Measurements from ENCODE around the gene UBE2I. TPM values are rescaled to one million over a fixed set of nuclear protein-coding genes. Genes with fewer than 3 reads are reported as not detected.

The UBE2I gene
- total and polyA plus RNA-seq, 2 of the 4 experiments (the other 2 are of a cell fraction) = 30.8 to 140 TPM

DNA sequence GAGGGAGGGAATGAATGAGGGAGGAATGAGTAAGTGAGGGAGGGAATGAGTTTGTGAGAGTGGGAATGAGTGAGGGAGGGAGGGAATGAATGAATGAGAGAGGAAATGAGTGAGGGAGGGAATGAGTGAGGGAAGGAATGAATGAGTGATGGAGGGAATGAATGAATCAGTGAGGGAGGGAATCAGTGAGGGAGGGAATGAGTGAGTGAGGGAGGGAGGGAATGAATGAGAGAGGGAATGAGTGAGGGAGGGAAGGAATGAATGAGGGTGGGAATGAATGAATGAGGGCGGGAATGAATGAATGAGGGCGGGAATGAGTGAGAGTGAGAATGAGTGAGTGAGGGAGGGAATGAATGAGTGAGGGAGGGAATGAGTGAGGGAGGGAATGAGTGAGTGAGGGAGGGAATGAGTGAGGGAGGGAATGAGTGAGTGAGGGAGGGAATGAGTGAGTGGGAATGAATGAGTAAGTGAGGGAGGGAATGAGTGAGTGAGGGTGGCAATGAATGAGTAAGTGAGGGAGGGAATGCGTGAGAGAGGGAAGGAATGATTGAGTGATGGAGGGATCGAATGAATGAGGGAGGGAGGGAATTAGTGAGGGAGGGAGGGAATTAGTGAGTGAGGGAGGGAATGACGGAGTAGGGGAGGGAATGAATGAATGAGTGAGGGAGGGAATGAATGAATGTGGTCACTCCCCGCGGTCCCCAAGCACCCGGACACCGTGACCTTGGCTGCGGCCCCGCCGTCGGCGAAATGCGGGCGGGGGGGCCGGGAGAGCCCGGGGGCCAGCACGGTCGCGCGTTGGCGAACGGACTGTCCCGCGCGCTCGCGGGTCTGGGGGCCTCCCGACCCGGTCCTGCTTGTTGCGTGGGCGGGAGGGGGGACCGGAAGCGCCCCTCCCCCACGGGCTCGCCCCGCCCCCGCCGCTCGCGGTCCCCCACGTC lies 1.1 kb upstream of the UBE2I start:
- DNase-seq (peak; percentile 16), ATAC-seq (ENCODE audit: low read depth) (peak; percentile 6; the same call in 1 of the 2 replicates)
- 20 to 96% methylated on average over 5 to 8 of the region's 43 CpGs for WGBS, 2 experiments (ENCODE audit: extremely low coverage in 2 of 2, insufficient read length in 1 of 2)
- Histone ChIP-seq H4K8ac (ENCODE audit: low read depth in 2 of 2, low read length in 2 of 2) (peak overlapping the region; percentile 75 to 97), H3K79me1 (ENCODE audit: low read depth in 1 of 2, low read length in 2 of 2) (peaks cover 3 to 16% of the 10 kb centered on the region in 2 experiments; a peak in 3 of 4 replicates), H3K4me1 (ENCODE audit: control insufficient read depth, insufficient read depth, low read length) (peaks cover 15% of the 10 kb centered on the region), H2BK5ac (ENCODE audit: low read depth, low read length, poor library complexity, severe bottlenecking) (peak overlapping the region; percentile 10), H2AK5ac (ENCODE audit: low read depth, low read length) (peak overlapping the region; percentile 71; the same call in 1 of the 2 replicates), H2AK9ac (replicated peaks; ENCODE audit: low read depth, low read length, poor library complexity) (peak overlapping the region; percentile 94), H4K91ac (ENCODE audit: insufficient read depth, low read depth, low read length) (peak overlapping the region; percentile 50), H3K14ac (replicated peaks; ENCODE audit: low read depth, low read length) (peak overlapping the region; percentile 44), H4K5ac (ENCODE audit: low read depth, low read length) (peak overlapping the region; percentile 91), H4K20me1 (ENCODE audit: insufficient read depth, low read length) (peaks cover 34% of the 10 kb centered on the region), H2BK120ac (ENCODE audit: low read depth, low read length) (peak overlapping the region; percentile 68; the same call in 1 of the 2 replicates), H3K36me3 (ENCODE audit: control insufficient read depth, insufficient read depth, low read length) (peaks cover 11% of the 10 kb centered on the region; the same call in 1 of the 2 replicates), H3K27me3 (ENCODE audit: control insufficient read depth, insufficient read depth, low read length) (no peaks in the 10 kb centered on the region), H3K18ac (ENCODE audit: low read depth, low read length) (peak overlapping the region; percentile 45; the same call in 1 of the 2 replicates), H3K4ac (ENCODE audit: low read depth, low read length) (peak overlapping the region; percentile 92), H2AFZ (replicated peaks; ENCODE audit: low read length, poor library complexity) (peak overlapping the region; percentile 92), H3K27ac (ENCODE audit: insufficient read depth, low read length) (peak overlapping the region; percentile 27), H2BK15ac (ENCODE audit: low read depth, low read length) (peak overlapping the region; percentile 75; the same call in 2 of the 3 replicates), H3K56ac (ENCODE audit: extremely low read depth, insufficient read depth, low read length) (no peak overlapping the region), H3K4me2 (ENCODE audit: low read depth, low read length) (peak overlapping the region; percentile 94), H3K4me3 (ENCODE audit: insufficient read depth, low read depth, low read length) (peak overlapping the region; percentile 36), H3K9me3 (ENCODE audit: control insufficient read depth, insufficient read depth, low read length) (no peaks in the 10 kb centered on the region), H2BK20ac (ENCODE audit: low read depth, low read length) (peak overlapping the region; percentile 25; the same call in 1 of the 2 replicates), H3K9ac (ENCODE audit: low read depth, low read length) (peak overlapping the region; percentile 60), H3K9me1 (ENCODE audit: insufficient read depth, low read length) (peaks cover 7% of the 10 kb centered on the region), H3K23ac (ENCODE audit: low read depth, low read length) (peak overlapping the region; percentile 89)
- intact Hi-C loops (cut with micrococcal nuclease) (no loop called here), in situ Hi-C loops (cut with MboI; ENCODE audit: low sequenced_read_pairs) (no loop called here), dilution Hi-C loops (cut with HindIII; ENCODE audit: low sequenced_read_pairs, unreplicated experiment) (no loop called here)
- no peak for TF ChIP-seq MAZ (IDR thresholded peaks at IDR 0.05; ENCODE audit: borderline replicate concordance, low read depth, low read length)
- TF ChIP-seq SMC3 (IDR thresholded peaks at IDR 0.05; ENCODE audit: low read depth, low read length) = no peak
- TF ChIP-seq RAD21 (IDR thresholded peaks at IDR 0.05; ENCODE audit: low read length) = no peak
- TF ChIP-seq, protein P1, sequence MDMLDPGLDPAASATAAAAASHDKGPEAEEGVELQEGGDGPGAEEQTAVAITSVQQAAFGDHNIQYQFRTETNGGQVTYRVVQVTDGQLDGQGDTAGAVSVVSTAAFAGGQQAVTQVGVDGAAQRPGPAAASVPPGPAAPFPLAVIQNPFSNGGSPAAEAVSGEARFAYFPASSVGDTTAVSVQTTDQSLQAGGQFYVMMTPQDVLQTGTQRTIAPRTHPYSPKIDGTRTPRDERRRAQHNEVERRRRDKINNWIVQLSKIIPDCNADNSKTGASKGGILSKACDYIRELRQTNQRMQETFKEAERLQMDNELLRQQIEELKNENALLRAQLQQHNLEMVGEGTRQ (IDR thresholded peaks at IDR 0.05; ENCODE audit: low read depth, low read length) = no peak
- TF ChIP-seq, protein P2, sequence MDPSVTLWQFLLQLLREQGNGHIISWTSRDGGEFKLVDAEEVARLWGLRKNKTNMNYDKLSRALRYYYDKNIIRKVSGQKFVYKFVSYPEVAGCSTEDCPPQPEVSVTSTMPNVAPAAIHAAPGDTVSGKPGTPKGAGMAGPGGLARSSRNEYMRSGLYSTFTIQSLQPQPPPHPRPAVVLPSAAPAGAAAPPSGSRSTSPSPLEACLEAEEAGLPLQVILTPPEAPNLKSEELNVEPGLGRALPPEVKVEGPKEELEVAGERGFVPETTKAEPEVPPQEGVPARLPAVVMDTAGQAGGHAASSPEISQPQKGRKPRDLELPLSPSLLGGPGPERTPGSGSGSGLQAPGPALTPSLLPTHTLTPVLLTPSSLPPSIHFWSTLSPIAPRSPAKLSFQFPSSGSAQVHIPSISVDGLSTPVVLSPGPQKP (IDR thresholded peaks at IDR 0.05; ENCODE audit: borderline replicate concordance, low read depth, low read length) = no peak
- no peak for TF ChIP-seq RCOR1 (IDR thresholded peaks at IDR 0.05; ENCODE audit: insufficient replicate concordance, low read length)
- no peak for TF ChIP-seq CHD1 (IDR thresholded peaks at IDR 0.05; ENCODE audit: low read depth, low read length)
- TF ChIP-seq BHLHE40 (IDR thresholded peaks at IDR 0.05; ENCODE audit: low read depth, low read length) = no peak
- TF ChIP-seq POLR2A (IDR thresholded peaks at IDR 0.05; ENCODE audit: low read depth, low read length) = no peak
- TF ChIP-seq MXI1 (IDR thresholded peaks at IDR 0.05; ENCODE audit: borderline replicate concordance, low read depth, low read length) = no peak
- TF ChIP-seq RFX5 (IDR thresholded peaks at IDR 0.05; ENCODE audit: low read depth, low read length) = no peak
- TF ChIP-seq NFE2L2 (IDR thresholded peaks at IDR 0.05; ENCODE audit: low read depth, low read length) = no peak
- TF ChIP-seq FOS (IDR thresholded peaks at IDR 0.05; ENCODE audit: low read depth, low read length) = no peak
- POLR2A ChIA-PET (ENCODE audit: unreplicated experiment) = no interaction called here
- no TSS peak for BruUV-seq (replicated peaks)
- CTCF ChIA-PET = interaction anchor here (0.6 kb wide), 1 partner anchor 56 kb away, joined by 3 read pairs; no protein-coding TSS in a partner anchor
